ENCODE data around the gene CYTH3.
"Not testable (repeated sequence)": the region's sequence is repeated elsewhere in the genome, so short reads cannot be mapped to it uniquely, and the experiment has no call there.

The CYTH3 gene

DNA sequence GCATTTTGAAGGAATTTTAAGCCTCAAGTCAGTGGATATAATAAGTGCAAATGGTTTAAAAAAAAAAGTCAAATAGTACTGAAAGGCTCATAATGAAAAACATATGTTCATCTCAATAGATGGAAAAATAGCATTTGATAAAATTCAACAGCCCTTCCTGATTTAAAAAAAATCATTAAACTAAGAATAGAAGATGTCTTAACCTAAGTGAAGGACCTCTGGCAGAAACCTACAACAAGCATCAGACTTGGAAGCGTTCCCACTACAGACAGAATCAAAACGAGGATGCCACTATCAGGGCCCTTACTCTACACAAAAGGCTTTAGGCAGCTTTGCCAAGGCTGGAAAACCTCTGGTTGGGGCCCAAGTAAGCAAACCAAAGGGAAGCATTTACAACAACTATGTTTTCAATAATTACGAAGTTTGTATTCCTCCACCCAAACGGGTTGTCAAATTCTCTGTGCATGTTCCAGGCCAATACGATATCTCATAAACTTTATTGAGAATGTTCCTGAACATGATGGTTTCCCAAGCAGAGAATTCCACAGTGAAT lies 45.1 kb downstream of the CYTH3 start:
- no peak for DNase-seq

DNA sequence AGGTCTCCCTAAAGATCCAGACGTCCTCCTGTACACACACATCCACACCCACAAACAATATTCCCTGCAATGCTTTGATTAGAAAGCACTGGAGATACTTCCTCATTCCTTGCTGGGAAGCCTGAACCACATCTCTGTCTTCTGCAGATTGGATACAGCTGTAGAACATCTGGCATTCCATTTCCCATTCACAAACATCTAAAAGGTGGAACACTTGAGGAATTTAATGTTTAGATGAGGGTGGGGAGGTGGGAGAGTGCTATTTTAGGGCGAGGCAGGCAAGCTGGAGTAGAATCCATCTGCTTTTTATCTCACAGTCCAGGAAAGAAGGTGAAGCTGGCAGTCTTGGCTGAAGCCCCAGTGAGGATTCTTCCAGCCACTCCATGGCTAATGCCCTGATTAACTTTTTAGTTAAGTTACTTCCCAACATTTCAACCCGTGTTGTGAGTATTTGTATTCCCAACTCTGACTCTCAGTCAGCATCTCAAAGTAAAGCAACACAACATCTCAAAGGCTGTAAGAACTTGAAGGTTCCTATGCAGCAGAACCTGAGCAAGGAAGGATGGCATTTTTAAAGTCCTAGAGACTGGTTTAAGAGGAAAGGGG lies 46.1 kb downstream of the CYTH3 start:
- DNase-seq = no peak

- DNase-seq = not testable (repeated sequence)
These were observed 49.0 kb downstream of the CYTH3 start for GRCh38 chr7:6223411-6223810.

DNA sequence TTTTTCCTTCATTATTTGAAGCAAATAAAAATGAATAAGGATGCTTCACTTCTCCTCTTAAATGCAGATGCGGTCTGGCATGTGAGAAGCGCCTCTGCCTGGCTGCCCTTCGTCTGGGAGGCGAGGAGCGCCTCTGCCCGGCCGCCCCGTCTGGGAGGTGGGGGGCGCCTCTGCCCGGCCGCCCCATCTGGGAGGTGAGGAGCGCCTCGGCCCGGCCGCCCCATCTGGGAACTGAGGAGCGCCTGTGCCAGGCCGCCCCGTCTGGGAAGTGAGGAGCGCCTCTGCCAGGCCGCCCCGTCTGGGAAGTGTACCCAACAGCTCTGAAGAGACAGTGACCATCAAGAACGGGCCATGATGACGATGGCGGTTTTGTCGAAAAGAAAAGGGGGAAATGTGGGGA lies 49.4 kb downstream of the CYTH3 start:
- DNase-seq = not testable (repeated sequence)

GRCh38 chr7:6221340-6222319 lies 50.8 kb downstream of the CYTH3 start:
- DNase-seq = no peak

- no peak for DNase-seq
These were observed 54.1 kb downstream of the CYTH3 start for GRCh38 chr7:6218329-6218728.

GRCh38 chr7:6212008-6212407 lies 60.4 kb downstream of the CYTH3 start:
- DNase-seq = no peak

DNA sequence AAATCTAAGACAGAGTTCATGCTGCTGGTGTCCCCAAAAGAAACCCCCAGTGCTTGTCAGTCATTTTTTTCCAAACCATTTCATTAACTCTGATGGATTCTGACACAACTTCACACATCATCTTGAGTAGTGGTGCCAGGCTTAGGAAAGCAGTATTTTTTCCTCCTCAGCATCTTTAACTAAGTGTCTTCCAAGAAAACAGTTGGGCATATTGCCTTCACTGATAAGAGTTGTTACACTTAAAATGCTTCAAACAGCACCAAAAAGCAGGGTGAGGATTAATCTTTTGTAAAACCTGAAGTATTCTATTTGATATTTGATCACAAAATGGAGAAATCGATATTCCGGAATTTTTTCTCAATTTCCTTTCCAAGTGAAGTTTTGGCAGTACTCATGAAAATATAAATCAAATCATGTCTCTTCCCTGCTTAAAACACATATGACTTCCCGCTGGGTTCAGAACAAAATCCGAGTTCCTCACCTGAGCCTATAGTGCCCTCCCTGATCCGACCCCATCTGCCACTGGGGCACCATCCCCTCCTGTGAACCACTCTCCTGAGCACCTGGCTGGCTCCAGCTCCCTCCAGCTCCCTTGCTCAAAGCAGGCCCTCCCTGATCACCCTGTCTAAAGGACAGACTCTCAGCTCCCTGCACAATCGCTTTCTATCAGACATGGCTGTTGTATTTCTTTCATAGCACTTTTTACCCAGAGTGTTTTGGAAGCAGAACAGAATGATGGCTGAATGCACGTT lies 61.6 kb downstream of the CYTH3 start:
- no peak for DNase-seq

DNA sequence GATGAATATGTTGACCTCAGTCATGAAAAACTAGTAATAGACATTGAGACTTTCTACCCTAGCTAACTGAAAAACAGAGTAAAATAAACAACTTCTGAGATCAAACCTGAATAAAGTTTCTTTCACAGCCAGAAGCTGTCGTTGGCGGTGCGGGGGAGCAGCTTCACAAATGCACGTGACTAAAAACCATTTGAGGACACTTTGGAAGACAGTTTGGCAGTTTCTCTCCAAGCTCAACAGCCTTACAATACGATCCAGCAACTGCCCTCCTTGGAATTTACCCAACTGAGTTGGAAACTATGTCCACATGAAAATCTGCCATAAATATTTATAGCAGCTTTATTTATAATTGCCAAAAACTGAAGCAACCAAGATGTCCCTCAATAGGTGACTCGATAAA lies 63.1 kb downstream of the CYTH3 start:
- no peak for DNase-seq

DNA sequence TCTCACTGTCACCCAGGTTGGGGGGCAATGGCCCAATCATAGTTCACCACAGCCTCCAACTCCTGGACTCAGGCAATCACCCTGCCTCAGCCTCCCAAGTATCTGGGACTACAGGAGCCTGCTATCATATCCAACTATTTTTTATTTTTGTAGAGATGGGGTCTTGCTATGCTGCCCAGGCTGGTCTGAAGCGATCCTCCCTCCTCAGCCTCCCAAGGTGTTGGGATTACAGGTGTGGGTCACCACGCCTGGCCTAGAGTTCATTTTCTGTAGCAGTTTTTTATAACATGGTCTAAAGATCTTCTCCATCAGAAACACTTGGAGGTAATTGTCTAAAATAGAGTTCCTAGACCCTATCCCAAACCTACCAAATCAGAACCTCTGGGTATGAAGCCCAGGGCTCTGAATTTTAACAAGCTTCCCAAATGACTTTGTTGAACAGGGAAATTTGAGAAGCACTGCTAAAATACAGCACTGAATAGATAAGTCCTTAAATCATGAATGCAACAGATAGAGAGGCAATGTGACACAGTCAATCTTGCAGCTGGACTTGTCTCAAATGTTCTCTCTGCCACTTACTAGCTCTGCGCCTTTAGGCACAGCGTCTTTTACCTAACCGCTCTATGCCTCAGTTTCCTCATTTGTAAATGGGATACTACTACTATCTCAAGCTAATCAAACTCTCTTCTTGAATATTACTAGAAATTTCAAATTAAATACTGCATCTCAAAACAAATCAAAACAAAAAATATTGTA lies 63.7 kb downstream of the CYTH3 start:
- no peak for DNase-seq

- DNase-seq = no peak
These were observed 66.3 kb downstream of the CYTH3 start for GRCh38 chr7:6205971-6206660.

DNA sequence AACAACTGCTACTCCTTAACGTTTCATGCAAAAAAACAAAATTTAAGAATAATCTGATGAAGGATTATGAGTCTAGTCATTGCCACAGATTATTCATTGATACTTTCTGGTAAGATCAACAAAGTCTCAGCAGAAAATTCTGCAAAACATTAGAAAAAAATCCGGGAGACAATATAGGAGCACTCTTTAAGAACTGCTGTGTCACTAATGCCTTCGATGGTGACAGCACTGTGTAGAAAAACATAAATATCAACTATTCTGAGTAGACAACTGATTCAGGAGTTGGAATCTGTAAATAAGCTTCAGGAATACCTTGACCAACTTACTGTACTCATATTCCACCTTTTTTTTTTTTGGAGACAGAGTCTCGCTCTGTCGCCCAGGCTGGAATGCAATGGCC lies 69.0 kb downstream of the CYTH3 start:
- no peak for DNase-seq

DNA sequence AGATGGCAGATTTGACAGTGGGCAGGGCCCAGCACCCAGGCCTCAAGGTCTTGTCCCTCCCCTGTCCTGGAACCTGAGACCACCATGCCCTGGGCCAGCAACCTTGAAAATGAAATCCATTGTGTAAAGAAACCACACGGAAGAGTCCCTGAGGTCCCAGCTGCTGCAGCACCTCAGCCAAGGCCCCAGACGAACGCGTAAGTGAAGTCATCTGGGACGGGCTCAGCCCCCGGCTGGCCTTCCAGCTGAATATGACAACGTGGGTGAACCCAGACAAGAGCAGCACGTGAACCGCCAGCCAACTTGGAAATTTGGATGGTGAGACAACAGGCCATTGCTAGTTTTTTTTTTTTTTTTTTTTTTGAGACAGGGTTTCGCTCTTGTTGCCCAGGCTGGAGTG lies 70.3 kb downstream of the CYTH3 start:
- no peak for DNase-seq

DNA sequence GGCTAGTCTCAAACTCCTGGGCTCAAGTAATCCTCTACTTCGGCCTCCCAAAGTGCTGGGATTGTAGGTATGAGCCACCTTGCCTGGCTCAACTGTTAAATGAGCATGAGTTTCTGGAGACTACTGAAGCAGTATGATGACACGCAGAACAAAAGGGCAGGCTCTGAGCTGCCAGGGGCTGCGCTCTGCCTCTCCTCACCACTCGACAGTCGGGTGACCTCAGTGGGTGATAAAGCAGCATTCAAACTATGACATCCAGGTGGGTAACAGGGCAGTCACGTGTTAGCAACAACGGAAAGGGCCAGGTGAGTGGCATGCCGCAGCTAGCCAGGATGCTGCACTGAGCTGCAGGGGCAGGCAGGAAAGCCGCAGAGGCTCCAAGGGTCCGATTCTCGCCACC lies 71.5 kb downstream of the CYTH3 start:
- DNase-seq = no peak

GRCh38 chr7:6198689-6199595 lies 73.5 kb downstream of the CYTH3 start:
- no peak for DNase-seq

- no peak for DNase-seq
These were observed 74.4 kb downstream of the CYTH3 start for GRCh38 chr7:6197801-6198551.

- no peak for DNase-seq
These were observed 78.7 kb downstream of the CYTH3 start for GRCh38 chr7:6193709-6194108.

DNA sequence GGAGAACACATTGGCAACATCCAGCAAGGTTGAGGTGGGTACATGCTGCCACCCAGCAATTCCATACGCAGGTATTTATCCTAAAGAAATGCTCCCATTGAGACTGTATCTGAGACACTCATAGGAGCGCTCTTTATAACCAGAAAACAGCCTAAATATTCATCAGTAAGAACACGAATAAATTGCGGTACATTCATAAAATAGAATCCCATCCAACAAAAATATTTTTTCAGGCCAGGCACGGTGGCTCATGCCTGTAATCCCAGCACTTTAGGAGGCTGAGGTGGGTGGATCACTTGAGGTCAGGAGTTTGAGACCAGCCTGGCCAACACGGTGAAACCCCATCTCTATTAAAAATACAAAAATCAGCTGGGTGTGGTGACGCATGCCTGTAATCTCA lies 81.9 kb downstream of the CYTH3 start:
- not testable (repeated sequence) for DNase-seq

DNA sequence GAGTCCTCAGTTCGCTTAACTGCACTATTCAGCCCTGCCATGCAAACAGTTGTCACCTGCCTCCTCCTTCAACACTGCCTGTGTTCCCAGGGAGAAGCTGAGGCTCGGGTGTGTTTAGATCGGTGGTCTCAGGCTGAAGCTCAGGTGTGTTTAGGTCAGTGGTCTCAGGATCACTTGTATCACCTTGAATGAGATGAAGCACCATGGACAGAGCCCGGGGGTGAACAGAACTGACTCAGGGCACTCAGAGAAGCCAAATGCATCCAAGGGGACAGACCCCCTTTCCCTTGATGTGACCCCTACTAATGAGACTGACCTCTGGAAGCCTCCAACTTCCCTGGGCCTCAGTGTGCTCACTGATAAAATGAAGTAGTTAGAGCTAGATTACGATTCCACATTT lies 84.0 kb downstream of the CYTH3 start:
- DNase-seq = no peak

DNA sequence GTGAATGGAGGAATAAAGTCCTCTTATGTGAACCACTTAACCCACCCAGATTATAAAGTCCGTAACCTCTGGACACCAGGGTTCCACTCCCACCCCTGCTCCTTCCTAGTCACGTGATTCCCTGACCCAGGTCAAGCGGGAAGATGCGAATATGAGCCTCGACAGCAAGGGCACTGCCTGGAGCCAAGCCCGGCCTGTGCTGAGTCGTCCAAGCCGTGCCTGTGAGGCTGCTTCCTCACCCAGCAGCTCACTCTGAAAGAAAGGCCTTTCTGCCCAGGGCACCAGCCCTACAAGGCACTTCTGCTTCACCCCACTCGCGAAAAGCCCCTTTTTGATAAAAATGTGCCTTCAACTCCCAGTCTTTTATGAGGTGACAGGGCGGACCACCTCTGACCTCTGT lies 85.8 kb downstream of the CYTH3 start:
- no peak for DNase-seq
